ENCODE results near the gene SMAD1.

SMAD1 gene

GRCh38 chr4:145481164-145481941, at the start of gene SMAD1:
TSS of gene SMAD1 (plus strand) at chr4:145481853. CDS start at chr4:145514614, 32,761 bp downstream.
- DNase-seq, result peak; percentile 76

GRCh38 chr4:145433684-145434083, 48.0 kb upstream of the SMAD1 start:
- DNase-seq, result no peak

GRCh38 chr4:145435646-145436045, 46.0 kb upstream of the SMAD1 start:
- DNase-seq, result no peak

GRCh38 chr4:145436114-145436513, 45.5 kb upstream of the SMAD1 start:
- DNase-seq, result no peak

- no peak for DNase-seq
Observed at GRCh38 chr4:145436796-145437195, 44.9 kb upstream of the SMAD1 start.

GRCh38 chr4:145437466-145437865, 44.2 kb upstream of the SMAD1 start:
- no peak for DNase-seq

GRCh38 chr4:145438298-145438697, 43.4 kb upstream of the SMAD1 start:
- DNase-seq, result no peak

GRCh38 chr4:145440292-145441007, 41.2 kb upstream of the SMAD1 start:
- DNase-seq, result no peak

GRCh38 chr4:145446184-145446583, 35.5 kb upstream of the SMAD1 start:
- DNase-seq, result no peak

- no peak for DNase-seq
Observed at GRCh38 chr4:145451895-145452294, 29.8 kb upstream of the SMAD1 start.

- DNase-seq, result no peak
Observed at GRCh38 chr4:145452447-145453162, 29.0 kb upstream of the SMAD1 start.

- no peak for DNase-seq
Observed at GRCh38 chr4:145453163-145453520, 28.5 kb upstream of the SMAD1 start.

GRCh38 chr4:145473203-145473602, 8.4 kb upstream of the SMAD1 start:
- no peak for DNase-seq

GRCh38 chr4:145480257-145480656, 1.4 kb upstream of the SMAD1 start:
- peak; percentile 14 for DNase-seq

GRCh38 chr4:145481942-145482208, 222 bp downstream of the SMAD1 start:
- no peak for DNase-seq

GRCh38 chr4:145482209-145483037, 770 bp downstream of the SMAD1 start:
- DNase-seq, result peak; percentile 56

GRCh38 chr4:145483514-145483913, 1.9 kb downstream of the SMAD1 start:
- DNase-seq, result no peak

GRCh38 chr4:145484225-145484846, 2.7 kb downstream of the SMAD1 start:
- DNase-seq, result no peak

- DNase-seq, result no peak
Observed at GRCh38 chr4:145485120-145485519, 3.5 kb downstream of the SMAD1 start.

- DNase-seq, result no peak
Observed at GRCh38 chr4:145486603-145487002, 5.0 kb downstream of the SMAD1 start.

GRCh38 chr4:145487631-145488030, 6.0 kb downstream of the SMAD1 start:
- peak; percentile 63 for DNase-seq

GRCh38 chr4:145488310-145488709, 6.7 kb downstream of the SMAD1 start:
- no peak for DNase-seq

GRCh38 chr4:145489556-145489955, 7.9 kb downstream of the SMAD1 start:
- no peak for DNase-seq

Data from RPMI8226 (cell line).